Progenitor cell of endocrine pancreas (in vitro differentiated cells): ENCODE data around the gene CDR2. TPM values are rescaled to one million over a fixed set of nuclear protein-coding genes. Genes with fewer than 3 reads are reported as not detected.

ENCODE experiments used
- DNase-seq: peaks from one replicate; pipeline ENCODE4 v3.0.0; 2021; ENCODE audit warnings: low spot score; ENCODE audit not compliant: unreplicated experiment
- H3K27ac Mint-ChIP-seq: 2 replicates; pipeline ENCODE4 v1.8.0; 2021; ENCODE audit warnings: mild to moderate bottlenecking, moderate library complexity, mixed read lengths
- H3K27me3 Mint-ChIP-seq: 2 replicates; pipeline ENCODE4 v1.8.0; 2021; ENCODE audit warnings: mixed read lengths
- H3K36me3 Mint-ChIP-seq: 2 replicates; pipeline ENCODE4 v1.8.0; 2022; ENCODE audit warnings: mixed read lengths; ENCODE audit not compliant: insufficient read depth
- H3K4me1 Mint-ChIP-seq: 2 replicates; pipeline ENCODE4 v1.8.0; 2021; ENCODE audit warnings: low read depth, mixed read lengths
- H3K4me3 Mint-ChIP-seq: 2 replicates; pipeline ENCODE4 v1.8.0; 2021; ENCODE audit warnings: low read depth, mild to moderate bottlenecking, moderate library complexity, mixed read lengths
- H3K9me3 Mint-ChIP-seq: 2 replicates; pipeline ENCODE4 v1.8.0; 2021; ENCODE audit warnings: low read depth, mixed read lengths
- total RNA-seq: library from RNA; stranded (reverse); gene quantifications from 2 replicates; pipeline ENCODE4 v1.2.1, GENCODE V29; 2021
- TF ChIP-seq, protein P1 (sequence below): fragments of 200-600 bp; sonication (generic); IDR thresholded peaks from one replicate; pipeline ENCODE4 v1.5.0; 2021; ENCODE audit warnings: antibody characterized with exemption, mild to moderate bottlenecking; ENCODE audit not compliant: unreplicated experiment

CDR2 gene
- total RNA-seq, 1 donor from 2014 or later, result 16.6 TPM

DNA sequence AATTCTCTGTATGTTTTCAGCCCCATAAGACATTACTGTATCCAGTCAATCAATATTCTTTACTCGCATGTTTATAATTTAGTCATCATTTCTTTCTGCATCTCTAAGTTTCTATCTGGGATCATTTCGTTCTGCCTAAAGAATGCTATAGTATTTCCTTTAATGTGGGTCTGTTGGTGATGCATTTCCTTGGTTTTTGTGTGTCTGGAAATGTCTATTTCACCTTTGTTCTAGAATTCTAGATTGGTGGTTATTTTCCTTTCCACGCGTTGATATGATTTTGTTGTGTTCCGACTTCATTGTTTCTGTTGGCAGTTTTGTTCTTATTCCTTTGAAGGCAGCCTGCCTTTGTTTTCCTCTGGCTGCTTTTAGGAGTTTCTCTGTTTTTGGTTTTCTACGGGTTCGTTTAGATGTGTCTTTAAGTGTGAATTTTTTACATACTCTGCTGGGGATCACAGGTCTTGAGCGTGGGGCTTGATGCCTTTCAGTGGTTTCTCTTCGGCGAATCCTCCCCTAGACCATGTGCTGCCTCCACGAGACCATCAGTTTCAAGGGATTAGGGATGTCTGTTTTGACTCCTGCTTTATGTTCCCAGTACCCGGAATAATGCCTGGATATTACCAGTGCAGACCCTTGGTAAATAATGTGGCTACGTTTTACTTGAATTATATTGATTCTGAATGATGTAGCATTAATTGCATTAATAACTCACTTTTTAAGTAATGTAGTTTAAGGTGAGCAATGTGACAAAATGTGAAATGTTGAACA is 53.7 kb downstream of the CDR2 start:
- Mint-ChIP-seq H3K27me3 (no peaks in the 10 kb centered on the region), H3K36me3 (peaks cover 6% of the 10 kb centered on the region), H3K27ac (no peak overlapping the region), H3K9me3 (no peaks in the 10 kb centered on the region), H3K4me1 (peaks cover 3% of the 10 kb centered on the region), H3K4me3 (no peak overlapping the region)
- TF ChIP-seq, protein P1, sequence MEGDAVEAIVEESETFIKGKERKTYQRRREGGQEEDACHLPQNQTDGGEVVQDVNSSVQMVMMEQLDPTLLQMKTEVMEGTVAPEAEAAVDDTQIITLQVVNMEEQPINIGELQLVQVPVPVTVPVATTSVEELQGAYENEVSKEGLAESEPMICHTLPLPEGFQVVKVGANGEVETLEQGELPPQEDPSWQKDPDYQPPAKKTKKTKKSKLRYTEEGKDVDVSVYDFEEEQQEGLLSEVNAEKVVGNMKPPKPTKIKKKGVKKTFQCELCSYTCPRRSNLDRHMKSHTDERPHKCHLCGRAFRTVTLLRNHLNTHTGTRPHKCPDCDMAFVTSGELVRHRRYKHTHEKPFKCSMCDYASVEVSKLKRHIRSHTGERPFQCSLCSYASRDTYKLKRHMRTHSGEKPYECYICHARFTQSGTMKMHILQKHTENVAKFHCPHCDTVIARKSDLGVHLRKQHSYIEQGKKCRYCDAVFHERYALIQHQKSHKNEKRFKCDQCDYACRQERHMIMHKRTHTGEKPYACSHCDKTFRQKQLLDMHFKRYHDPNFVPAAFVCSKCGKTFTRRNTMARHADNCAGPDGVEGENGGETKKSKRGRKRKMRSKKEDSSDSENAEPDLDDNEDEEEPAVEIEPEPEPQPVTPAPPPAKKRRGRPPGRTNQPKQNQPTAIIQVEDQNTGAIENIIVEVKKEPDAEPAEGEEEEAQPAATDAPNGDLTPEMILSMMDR, result no peak
- DNase-seq, result no peak

DNA sequence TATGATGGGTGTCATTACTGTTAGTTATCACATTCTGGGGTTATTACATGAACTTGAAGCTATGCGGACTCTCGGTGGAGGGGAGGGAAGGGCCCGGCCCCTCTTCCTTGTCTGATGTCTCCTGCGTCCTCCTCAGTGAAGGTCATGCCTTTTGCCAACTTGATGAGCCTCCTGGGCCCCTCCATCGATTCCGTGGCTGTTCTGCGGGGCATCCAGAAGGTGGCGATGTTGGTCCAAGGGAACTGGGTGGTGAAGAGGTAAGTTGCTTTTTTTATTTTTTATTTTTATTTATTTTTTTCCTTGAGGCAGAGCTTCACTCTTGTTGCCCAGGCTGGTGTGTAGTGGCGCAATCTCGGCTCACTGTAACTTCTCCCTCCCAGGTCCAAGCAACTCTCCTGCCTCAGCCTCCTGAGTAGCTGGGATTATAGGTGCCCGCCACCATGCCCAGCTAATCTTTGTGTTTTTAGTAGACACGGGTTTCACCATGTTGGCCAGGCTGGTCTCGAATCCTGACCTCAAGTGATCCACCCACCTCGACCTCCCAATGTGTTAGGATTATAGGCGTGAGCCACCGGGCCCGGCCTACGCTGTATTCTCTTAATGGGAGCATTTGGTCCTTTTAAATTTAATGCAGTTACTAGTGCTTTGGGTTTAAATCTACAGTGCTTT is 55.6 kb downstream of the CDR2 start:
- TF ChIP-seq, protein P1, result peak; percentile 41
- peaks cover 3% of the 10 kb centered on the region for H3K4me1 Mint-ChIP-seq
- no peak overlapping the region for H3K27ac Mint-ChIP-seq
- no peaks in the 10 kb centered on the region for H3K27me3 Mint-ChIP-seq
- H3K4me3 Mint-ChIP-seq, result no peak overlapping the region
- H3K9me3 Mint-ChIP-seq, result no peaks in the 10 kb centered on the region
- peaks cover 10% of the 10 kb centered on the region for H3K36me3 Mint-ChIP-seq
- DNase-seq, result no peak

DNA sequence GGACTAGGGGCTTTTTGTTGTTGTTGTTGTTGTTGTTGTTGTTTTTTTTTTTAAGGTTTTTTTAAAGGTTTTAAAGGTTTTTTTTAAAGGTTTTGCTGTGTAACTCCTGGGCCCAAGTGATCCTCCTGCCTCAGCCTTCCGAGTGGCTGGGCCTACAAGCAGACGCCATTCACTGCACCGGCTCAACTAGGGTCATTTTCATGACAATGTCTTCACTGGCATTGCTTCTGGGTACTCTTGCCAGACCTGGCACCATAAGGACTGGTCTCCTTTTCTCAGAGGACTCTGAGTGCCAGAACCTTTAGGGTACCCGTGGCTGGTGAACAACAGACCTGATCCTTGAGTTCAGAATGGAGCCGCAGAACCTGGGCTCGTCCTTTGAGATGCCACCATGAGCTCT is 56.8 kb downstream of the CDR2 start:
- no peak for DNase-seq
- Mint-ChIP-seq H3K27ac (peak overlapping the region; percentile 24), H3K9me3 (no peaks in the 10 kb centered on the region), H3K4me3 (no peak overlapping the region), H3K27me3 (no peaks in the 10 kb centered on the region), H3K36me3 (peaks cover 14% of the 10 kb centered on the region), H3K4me1 (peaks cover 3% of the 10 kb centered on the region)
- TF ChIP-seq, protein P1, result no peak

DNA sequence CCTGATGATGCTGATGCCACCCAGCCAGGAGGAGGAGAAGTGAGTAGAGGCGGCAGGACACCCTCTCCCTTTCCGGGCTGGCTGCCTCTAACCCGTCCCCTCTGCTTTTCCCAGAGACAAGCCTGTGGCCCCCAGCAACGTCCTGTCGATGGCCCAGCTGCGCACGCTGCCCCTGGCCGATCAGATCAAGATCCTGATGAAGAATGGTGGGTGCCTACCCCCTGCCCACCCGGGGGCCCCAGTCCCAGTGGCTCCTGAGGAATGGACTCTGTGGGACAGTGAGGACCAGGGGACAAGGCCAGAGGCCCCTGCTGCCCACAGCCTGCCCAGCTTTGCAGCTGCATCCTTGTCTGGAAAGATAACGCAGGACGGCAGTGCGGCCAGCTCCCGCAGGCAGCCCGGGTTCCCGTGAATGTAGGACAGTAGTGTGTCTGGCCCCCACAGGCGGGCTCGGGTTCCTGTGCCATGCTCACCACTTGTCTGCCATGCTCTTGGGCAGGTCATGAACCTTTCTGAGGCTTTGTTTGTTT is 57.4 kb downstream of the CDR2 start:
- peaks cover 3% of the 10 kb centered on the region for H3K4me1 Mint-ChIP-seq
- no peaks in the 10 kb centered on the region for H3K27me3 Mint-ChIP-seq
- peaks cover 14% of the 10 kb centered on the region for H3K36me3 Mint-ChIP-seq
- no peaks in the 10 kb centered on the region for H3K9me3 Mint-ChIP-seq
- H3K4me3 Mint-ChIP-seq, result no peak overlapping the region
- H3K27ac Mint-ChIP-seq, result peak overlapping the region; percentile 73
- TF ChIP-seq, protein P1, result no peak
- no peak for DNase-seq

DNA sequence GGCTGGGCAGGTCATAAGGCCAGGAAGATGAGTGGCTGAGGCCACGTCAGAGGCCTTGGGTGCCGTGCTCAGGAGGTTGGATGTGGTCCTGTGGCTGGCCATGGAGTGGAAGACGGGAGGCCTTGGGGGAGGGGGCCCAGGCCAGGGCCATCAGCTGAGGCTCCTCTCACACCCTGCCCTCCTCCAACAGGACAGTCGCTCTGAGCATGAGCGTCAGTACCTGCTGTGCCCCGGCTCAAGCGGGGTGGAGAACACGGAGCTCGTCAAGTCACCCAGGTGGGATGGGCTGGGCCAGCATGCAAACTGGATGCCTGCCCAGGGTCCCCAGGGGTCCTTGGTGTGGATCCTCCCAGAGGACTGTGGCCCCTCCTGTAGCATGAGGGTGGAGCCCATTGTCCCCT is 58.0 kb downstream of the CDR2 start:
- TF ChIP-seq, protein P1, result no peak
- Mint-ChIP-seq H3K27me3 (no peaks in the 10 kb centered on the region), H3K9me3 (no peaks in the 10 kb centered on the region), H3K4me1 (peaks cover 3% of the 10 kb centered on the region), H3K36me3 (peaks cover 17% of the 10 kb centered on the region), H3K27ac (no peak overlapping the region), H3K4me3 (no peak overlapping the region)
- no peak for DNase-seq
